D721Med (cell line): ENCODE data around the gene ICAM5.

Experiments used
- DNase-seq: peaks from one replicate; pipeline ENCODE4 v3.0.0; 2011; ENCODE audit warnings: low spot score; ENCODE audit not compliant: insufficient read length
- FAIRE-seq: peaks from 2 replicates; lab custom pipeline; 2011; peaks lifted over from hg19 to GRCh38; lab: Jason Lieb, UNC
- CTCF ChIP-seq: IDR thresholded peaks from 2 replicates; pipeline ENCODE4 v1.5.1; 2012; ENCODE audit warnings: mild to moderate bottlenecking, control low read depth; ENCODE audit not compliant: insufficient read depth; ENCODE audit errors: missing control alignments

Gene ICAM5

GRCh38 chr19:10289167-10289835 is 451 bp upstream of the ICAM5 start:
- no peak for FAIRE-seq
- TF ChIP-seq CTCF = no peak
- peak; percentile 55 for DNase-seq

GRCh38 chr19:10290357-10290875 is 664 bp downstream of the ICAM5 start:
- DNase-seq = no peak
- no peak for FAIRE-seq
- no peak for TF ChIP-seq CTCF

- DNase-seq (peak; percentile 69), FAIRE-seq (no peak)
- TF ChIP-seq CTCF = no peak
These were observed 1.3 kb downstream of the ICAM5 start for GRCh38 chr19:10290876-10291553.

- FAIRE-seq (no peak), DNase-seq (no peak)
- TF ChIP-seq CTCF = no peak
These were observed 1.9 kb downstream of the ICAM5 start for GRCh38 chr19:10291554-10292205.

- FAIRE-seq (no peak), DNase-seq (peak; percentile 90)
- TF ChIP-seq CTCF = no peak
These were observed 2.5 kb downstream of the ICAM5 start for GRCh38 chr19:10292206-10292788.

- DNase-seq (no peak), FAIRE-seq (no peak)
- TF ChIP-seq CTCF = no peak
These were observed 3.3 kb downstream of the ICAM5 start for GRCh38 chr19:10292789-10293636.
